Measurements from ENCODE around the gene TMBIM1.

GRCh38 chr2:218259099-218259961 is 33.0 kb downstream of the TMBIM1 start:
- TF ChIP-seq CTCF (IDR thresholded peaks at IDR 0.05; ENCODE audit: low read length), result no peak
- TF ChIP-seq EZH2 (IDR thresholded peaks at IDR 0.05; ENCODE audit: borderline replicate concordance, low read length), result no peak
